ENCODE data around the gene GP5.

The GP5 gene

GRCh38 chr3:194399166-194399565 lies at the start of gene GP5:
Gene GP5 (minus strand): TSS chr3:194399266. CDS start chr3:194398282, 984 bp downstream.
- DNase-seq: no peak

GRCh38 chr3:194447657-194448056 lies 48.6 kb upstream of the GP5 start:
- no peak for DNase-seq

- DNase-seq: peak; percentile 46
Measured at GRCh38 chr3:194447161-194447560, 48.1 kb upstream of the GP5 start.

GRCh38 chr3:194446754-194447153 lies 47.7 kb upstream of the GP5 start:
- DNase-seq: no peak

- DNase-seq: no peak
Measured at GRCh38 chr3:194446172-194446571, 47.1 kb upstream of the GP5 start.

GRCh38 chr3:194443901-194444300 lies 44.8 kb upstream of the GP5 start:
- no peak for DNase-seq

GRCh38 chr3:194440756-194441155 lies 41.7 kb upstream of the GP5 start:
- DNase-seq: peak; percentile 30

- peak; percentile 81 for DNase-seq
Measured at GRCh38 chr3:194439881-194440550, 41.0 kb upstream of the GP5 start.

GRCh38 chr3:194434503-194434902 lies 35.4 kb upstream of the GP5 start:
- DNase-seq: no peak

- peak; percentile 46 for DNase-seq
Measured at GRCh38 chr3:194431554-194431953, 32.5 kb upstream of the GP5 start.

- no peak for DNase-seq
Measured at GRCh38 chr3:194425399-194425798, 26.3 kb upstream of the GP5 start.

GRCh38 chr3:194424953-194425352 lies 25.9 kb upstream of the GP5 start:
- no peak for DNase-seq

- no peak for DNase-seq
Measured at GRCh38 chr3:194424373-194424772, 25.3 kb upstream of the GP5 start.

GRCh38 chr3:194423317-194423716 lies 24.3 kb upstream of the GP5 start:
- peak; percentile 58 for DNase-seq

GRCh38 chr3:194422188-194422587 lies 23.1 kb upstream of the GP5 start:
- DNase-seq: no peak

GRCh38 chr3:194418671-194419070 lies 19.6 kb upstream of the GP5 start:
- no peak for DNase-seq

GRCh38 chr3:194407423-194407822 lies 8.4 kb upstream of the GP5 start:
- no peak for DNase-seq

GRCh38 chr3:194405766-194406165 lies 6.7 kb upstream of the GP5 start:
- no peak for DNase-seq

GRCh38 chr3:194404365-194405140 lies 5.5 kb upstream of the GP5 start:
- DNase-seq: peak; percentile 44

- no peak for DNase-seq
Measured at GRCh38 chr3:194401868-194402329, 2.8 kb upstream of the GP5 start.

- no peak for DNase-seq
Measured at GRCh38 chr3:194401346-194401745, 2.3 kb upstream of the GP5 start.

- no peak for DNase-seq
Measured at GRCh38 chr3:194399874-194400411, 877 bp upstream of the GP5 start.

- no peak for DNase-seq
Measured at GRCh38 chr3:194397757-194398312, 1.2 kb downstream of the GP5 start.
